HL-60 (cell line): ENCODE measurements around the gene RAB27A.

Source experiments
- GABPA ChIP-seq: IDR thresholded peaks from 2 replicates; pipeline ENCODE4 v1.6.1; 2012; ENCODE audit warnings: low read depth
- POLR2AphosphoS5 ChIP-seq: IDR thresholded peaks from 2 replicates; pipeline ENCODE4 v1.6.1; 2012; ENCODE audit warnings: low read depth
- SPI1 ChIP-seq: IDR thresholded peaks from 2 replicates; pipeline ENCODE4 v1.6.1; 2012; ENCODE audit warnings: low read depth, mild to moderate bottlenecking, borderline replicate concordance
- TF ChIP-seq, protein P1 (sequence below): IDR thresholded peaks from one replicate; pipeline ENCODE4 v1.5.1; 2011; ENCODE audit warnings: low read length, control low read depth, inconsistent platforms; ENCODE audit not compliant: insufficient read depth
- TF ChIP-seq, protein P2 (sequence below): IDR thresholded peaks from 2 replicates; pipeline ENCODE4 v1.6.1; 2012; ENCODE audit warnings: low read depth; ENCODE audit not compliant: insufficient replicate concordance

DNA sequence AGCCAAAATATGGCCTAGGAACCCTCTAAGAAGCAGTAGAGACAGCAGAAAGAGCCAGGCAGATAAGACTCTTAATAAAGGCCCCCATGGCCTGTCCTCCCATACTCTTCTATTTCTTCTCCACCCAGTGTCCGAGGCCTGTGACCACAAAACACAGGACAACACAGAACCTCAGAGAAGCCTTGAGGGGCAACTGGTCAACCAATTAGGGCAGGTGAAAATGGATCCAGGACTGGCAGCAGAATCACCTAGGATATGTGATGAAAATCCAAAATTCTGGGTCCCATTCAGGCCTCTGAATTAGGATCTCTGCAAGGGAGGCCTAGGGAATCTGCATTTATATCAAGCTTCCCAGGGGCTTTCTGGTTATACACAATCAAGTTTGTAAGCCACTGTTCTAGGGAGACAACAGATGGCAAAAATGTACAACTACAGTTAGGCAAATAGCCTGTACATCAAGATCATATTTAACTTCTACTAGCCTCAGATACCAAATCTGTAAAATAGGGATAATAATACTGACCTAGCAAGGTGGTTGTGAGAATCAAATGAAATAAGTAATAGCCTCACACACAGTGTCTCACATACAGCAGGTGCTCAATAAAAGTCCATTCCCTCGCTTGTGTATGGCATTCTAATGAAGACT, 10.4 kb downstream of the RAB27A start:
- no peak for TF ChIP-seq GABPA
- TF ChIP-seq, protein P1, sequence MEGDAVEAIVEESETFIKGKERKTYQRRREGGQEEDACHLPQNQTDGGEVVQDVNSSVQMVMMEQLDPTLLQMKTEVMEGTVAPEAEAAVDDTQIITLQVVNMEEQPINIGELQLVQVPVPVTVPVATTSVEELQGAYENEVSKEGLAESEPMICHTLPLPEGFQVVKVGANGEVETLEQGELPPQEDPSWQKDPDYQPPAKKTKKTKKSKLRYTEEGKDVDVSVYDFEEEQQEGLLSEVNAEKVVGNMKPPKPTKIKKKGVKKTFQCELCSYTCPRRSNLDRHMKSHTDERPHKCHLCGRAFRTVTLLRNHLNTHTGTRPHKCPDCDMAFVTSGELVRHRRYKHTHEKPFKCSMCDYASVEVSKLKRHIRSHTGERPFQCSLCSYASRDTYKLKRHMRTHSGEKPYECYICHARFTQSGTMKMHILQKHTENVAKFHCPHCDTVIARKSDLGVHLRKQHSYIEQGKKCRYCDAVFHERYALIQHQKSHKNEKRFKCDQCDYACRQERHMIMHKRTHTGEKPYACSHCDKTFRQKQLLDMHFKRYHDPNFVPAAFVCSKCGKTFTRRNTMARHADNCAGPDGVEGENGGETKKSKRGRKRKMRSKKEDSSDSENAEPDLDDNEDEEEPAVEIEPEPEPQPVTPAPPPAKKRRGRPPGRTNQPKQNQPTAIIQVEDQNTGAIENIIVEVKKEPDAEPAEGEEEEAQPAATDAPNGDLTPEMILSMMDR: no peak
- no peak for TF ChIP-seq POLR2AphosphoS5
- TF ChIP-seq SPI1: no peak
- TF ChIP-seq, protein P2, sequence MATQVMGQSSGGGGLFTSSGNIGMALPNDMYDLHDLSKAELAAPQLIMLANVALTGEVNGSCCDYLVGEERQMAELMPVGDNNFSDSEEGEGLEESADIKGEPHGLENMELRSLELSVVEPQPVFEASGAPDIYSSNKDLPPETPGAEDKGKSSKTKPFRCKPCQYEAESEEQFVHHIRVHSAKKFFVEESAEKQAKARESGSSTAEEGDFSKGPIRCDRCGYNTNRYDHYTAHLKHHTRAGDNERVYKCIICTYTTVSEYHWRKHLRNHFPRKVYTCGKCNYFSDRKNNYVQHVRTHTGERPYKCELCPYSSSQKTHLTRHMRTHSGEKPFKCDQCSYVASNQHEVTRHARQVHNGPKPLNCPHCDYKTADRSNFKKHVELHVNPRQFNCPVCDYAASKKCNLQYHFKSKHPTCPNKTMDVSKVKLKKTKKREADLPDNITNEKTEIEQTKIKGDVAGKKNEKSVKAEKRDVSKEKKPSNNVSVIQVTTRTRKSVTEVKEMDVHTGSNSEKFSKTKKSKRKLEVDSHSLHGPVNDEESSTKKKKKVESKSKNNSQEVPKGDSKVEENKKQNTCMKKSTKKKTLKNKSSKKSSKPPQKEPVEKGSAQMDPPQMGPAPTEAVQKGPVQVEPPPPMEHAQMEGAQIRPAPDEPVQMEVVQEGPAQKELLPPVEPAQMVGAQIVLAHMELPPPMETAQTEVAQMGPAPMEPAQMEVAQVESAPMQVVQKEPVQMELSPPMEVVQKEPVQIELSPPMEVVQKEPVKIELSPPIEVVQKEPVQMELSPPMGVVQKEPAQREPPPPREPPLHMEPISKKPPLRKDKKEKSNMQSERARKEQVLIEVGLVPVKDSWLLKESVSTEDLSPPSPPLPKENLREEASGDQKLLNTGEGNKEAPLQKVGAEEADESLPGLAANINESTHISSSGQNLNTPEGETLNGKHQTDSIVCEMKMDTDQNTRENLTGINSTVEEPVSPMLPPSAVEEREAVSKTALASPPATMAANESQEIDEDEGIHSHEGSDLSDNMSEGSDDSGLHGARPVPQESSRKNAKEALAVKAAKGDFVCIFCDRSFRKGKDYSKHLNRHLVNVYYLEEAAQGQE: no peak
